Measurements from ENCODE around the gene MPPED2.

MPPED2 gene

DNA sequence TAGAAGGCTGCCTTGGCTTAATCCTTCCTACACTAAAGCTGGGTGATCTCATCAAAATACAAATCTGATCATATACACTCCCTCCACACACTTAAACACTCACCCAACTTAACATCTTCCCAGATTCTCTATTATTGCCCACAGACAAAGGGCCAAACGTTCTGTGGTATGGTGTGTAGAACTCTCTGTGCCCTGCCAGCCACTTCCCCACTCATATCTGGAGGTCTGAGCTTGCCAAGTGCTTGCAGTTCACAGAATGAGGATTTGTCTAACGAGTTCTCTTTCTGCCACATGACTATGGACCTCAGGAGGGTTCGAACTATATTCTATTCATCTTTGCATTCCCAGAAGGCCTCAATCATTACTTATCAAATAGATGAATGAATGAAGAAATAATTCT, 77.6 kb downstream of the MPPED2 start:
- ATAC-seq (ENCODE audit: insufficient read depth, low read depth): no peak
- Histone ChIP-seq H3K4me1 (ENCODE audit: insufficient read depth, low read length) (no peaks in the 10 kb centered on the region), H3K27me3 (ENCODE audit: insufficient read depth, low read length, poor library complexity) (no peaks in the 10 kb centered on the region), H3K36me3 (ENCODE audit: insufficient read depth, low read length) (no peaks in the 10 kb centered on the region), H2AFZ (ENCODE audit: low read depth, low read length) (no peak overlapping the region), H3K4me3 (ENCODE audit: low read depth in 1 of 2, low read length in 2 of 2) (no peak overlapping the region), H4K20me1 (ENCODE audit: insufficient read depth, low read length) (no peaks in the 10 kb centered on the region), H3K4me2 (ENCODE audit: insufficient read depth, low read length) (no peak overlapping the region), H3K9ac (ENCODE audit: low read depth, low read length) (no peak overlapping the region), H3K9me3 (ENCODE audit: insufficient read depth, low read length, severe bottlenecking) (no peaks in the 10 kb centered on the region), H3K27ac (ENCODE audit: low read length) (no peak overlapping the region), H3K79me2 (ENCODE audit: insufficient read depth, low read length) (no peaks in the 10 kb centered on the region)
- no peak for DNase-seq
- TF ChIP-seq EZH2 (IDR thresholded peaks at IDR 0.05; ENCODE audit: borderline replicate concordance, low read depth, low read length, severe bottlenecking): no peak
- TF ChIP-seq, protein P1, sequence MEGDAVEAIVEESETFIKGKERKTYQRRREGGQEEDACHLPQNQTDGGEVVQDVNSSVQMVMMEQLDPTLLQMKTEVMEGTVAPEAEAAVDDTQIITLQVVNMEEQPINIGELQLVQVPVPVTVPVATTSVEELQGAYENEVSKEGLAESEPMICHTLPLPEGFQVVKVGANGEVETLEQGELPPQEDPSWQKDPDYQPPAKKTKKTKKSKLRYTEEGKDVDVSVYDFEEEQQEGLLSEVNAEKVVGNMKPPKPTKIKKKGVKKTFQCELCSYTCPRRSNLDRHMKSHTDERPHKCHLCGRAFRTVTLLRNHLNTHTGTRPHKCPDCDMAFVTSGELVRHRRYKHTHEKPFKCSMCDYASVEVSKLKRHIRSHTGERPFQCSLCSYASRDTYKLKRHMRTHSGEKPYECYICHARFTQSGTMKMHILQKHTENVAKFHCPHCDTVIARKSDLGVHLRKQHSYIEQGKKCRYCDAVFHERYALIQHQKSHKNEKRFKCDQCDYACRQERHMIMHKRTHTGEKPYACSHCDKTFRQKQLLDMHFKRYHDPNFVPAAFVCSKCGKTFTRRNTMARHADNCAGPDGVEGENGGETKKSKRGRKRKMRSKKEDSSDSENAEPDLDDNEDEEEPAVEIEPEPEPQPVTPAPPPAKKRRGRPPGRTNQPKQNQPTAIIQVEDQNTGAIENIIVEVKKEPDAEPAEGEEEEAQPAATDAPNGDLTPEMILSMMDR (IDR thresholded peaks at IDR 0.05; ENCODE audit: borderline replicate concordance, extremely low read depth, low read length, poor library complexity, severe bottlenecking): no peak

DNA sequence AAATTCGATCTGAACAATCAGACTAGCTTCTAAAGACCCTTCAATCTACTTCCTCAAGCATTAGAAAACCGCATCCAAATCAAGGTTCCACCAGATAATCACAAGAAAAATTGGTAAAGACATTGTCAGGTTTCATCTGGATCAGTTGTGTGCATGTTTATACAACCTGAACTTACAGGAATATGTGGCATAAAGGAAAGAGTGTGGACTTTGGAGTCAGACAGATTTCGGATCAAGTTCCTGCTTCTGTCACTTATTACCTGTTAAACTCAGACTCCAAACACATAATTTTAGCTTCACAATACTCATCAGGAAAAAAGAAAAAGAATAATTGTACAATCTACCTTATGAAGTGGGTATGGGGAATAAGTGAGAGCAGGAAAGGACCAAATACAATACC, 80.5 kb downstream of the MPPED2 start:
- Histone ChIP-seq H3K79me2 (ENCODE audit: insufficient read depth, low read length) (no peaks in the 10 kb centered on the region), H2AFZ (ENCODE audit: low read depth, low read length) (no peak overlapping the region), H3K9ac (ENCODE audit: low read depth, low read length) (no peak overlapping the region), H3K4me1 (ENCODE audit: insufficient read depth, low read length) (no peaks in the 10 kb centered on the region), H3K4me2 (ENCODE audit: insufficient read depth, low read length) (no peak overlapping the region), H4K20me1 (ENCODE audit: insufficient read depth, low read length) (no peaks in the 10 kb centered on the region), H3K27me3 (ENCODE audit: insufficient read depth, low read length, poor library complexity) (no peaks in the 10 kb centered on the region), H3K4me3 (ENCODE audit: low read depth in 1 of 2, low read length in 2 of 2) (no peak overlapping the region), H3K36me3 (ENCODE audit: insufficient read depth, low read length) (no peaks in the 10 kb centered on the region), H3K9me3 (ENCODE audit: insufficient read depth, low read length, severe bottlenecking) (no peaks in the 10 kb centered on the region), H3K27ac (ENCODE audit: low read length) (no peak overlapping the region)
- DNase-seq (no peak), ATAC-seq (ENCODE audit: insufficient read depth, low read depth) (no peak)
- TF ChIP-seq EZH2 (IDR thresholded peaks at IDR 0.05; ENCODE audit: borderline replicate concordance, low read depth, low read length, severe bottlenecking): no peak
- TF ChIP-seq, protein P1 (IDR thresholded peaks at IDR 0.05; ENCODE audit: borderline replicate concordance, extremely low read depth, low read length, poor library complexity, severe bottlenecking): no peak

DNA sequence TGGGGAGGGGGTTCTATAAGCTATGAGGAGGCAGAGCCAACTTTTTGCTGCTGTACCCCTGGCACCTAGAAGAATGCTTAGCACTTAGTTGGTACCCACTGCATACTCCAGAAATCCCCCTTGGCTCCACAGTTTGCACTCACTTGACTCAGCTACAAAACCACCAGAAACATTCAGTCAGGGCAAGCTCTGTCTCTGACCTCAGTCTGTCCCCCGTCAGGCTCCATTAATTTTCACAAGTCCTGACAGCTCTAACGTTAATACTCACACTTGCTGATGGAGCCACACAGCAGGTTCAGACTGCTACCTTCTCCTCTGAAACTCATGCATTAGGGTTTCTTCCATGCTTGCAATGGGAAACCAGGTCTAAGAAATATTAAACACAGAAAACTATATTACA, 81.7 kb downstream of the MPPED2 start:
- no peak for TF ChIP-seq EZH2 (IDR thresholded peaks at IDR 0.05; ENCODE audit: borderline replicate concordance, low read depth, low read length, severe bottlenecking)
- TF ChIP-seq, protein P1 (IDR thresholded peaks at IDR 0.05; ENCODE audit: borderline replicate concordance, extremely low read depth, low read length, poor library complexity, severe bottlenecking): no peak

DNA sequence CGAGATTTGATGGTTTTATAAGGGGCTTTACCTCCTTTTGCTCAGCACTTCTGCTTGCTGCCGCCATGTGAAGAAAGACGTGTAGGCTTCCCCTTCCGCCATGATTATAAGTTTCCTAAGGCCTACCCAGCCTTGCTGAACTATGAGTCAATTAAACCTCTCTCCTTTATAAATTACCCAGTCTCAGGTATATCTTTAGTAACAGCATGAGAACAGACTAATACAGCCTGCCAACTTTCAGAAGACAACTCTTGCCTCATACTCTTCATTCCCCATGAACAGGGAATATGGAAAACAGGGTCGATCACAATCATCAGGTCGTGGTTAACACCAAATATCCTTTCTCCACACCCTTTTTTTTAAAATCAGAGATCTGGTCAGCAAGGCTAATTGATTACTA, 83.0 kb downstream of the MPPED2 start:
- H4K20me1 ChIP-seq (ENCODE audit: insufficient read depth, low read length): no peaks in the 10 kb centered on the region

More for the DNA sequence above, 81.7 kb downstream of the MPPED2 start:
- H3K9ac ChIP-seq (ENCODE audit: low read depth, low read length): no peak overlapping the region
- H3K36me3 ChIP-seq (ENCODE audit: insufficient read depth, low read length): no peaks in the 10 kb centered on the region
- no peak for ATAC-seq (ENCODE audit: insufficient read depth, low read depth)
- no peaks in the 10 kb centered on the region for H3K9me3 ChIP-seq (ENCODE audit: insufficient read depth, low read length, severe bottlenecking)
- no peak overlapping the region for H3K27ac ChIP-seq (ENCODE audit: low read length)
- H3K4me1 ChIP-seq (ENCODE audit: insufficient read depth, low read length): no peaks in the 10 kb centered on the region
- no peak overlapping the region for H2AFZ ChIP-seq (ENCODE audit: low read depth, low read length)
- no peaks in the 10 kb centered on the region for H4K20me1 ChIP-seq (ENCODE audit: insufficient read depth, low read length)
- no peak overlapping the region for H3K4me2 ChIP-seq (ENCODE audit: insufficient read depth, low read length)
- no peak overlapping the region for H3K4me3 ChIP-seq (ENCODE audit: low read depth in 1 of 2, low read length in 2 of 2)
- no peaks in the 10 kb centered on the region for H3K27me3 ChIP-seq (ENCODE audit: insufficient read depth, low read length, poor library complexity)
- no peak for DNase-seq
- H3K79me2 ChIP-seq (ENCODE audit: insufficient read depth, low read length): no peaks in the 10 kb centered on the region

More for the DNA sequence above, 83.0 kb downstream of the MPPED2 start:
- no peak for ATAC-seq (ENCODE audit: insufficient read depth, low read depth)
- Histone ChIP-seq H3K79me2 (ENCODE audit: insufficient read depth, low read length) (no peaks in the 10 kb centered on the region), H3K27me3 (ENCODE audit: insufficient read depth, low read length, poor library complexity) (no peaks in the 10 kb centered on the region), H3K4me1 (ENCODE audit: insufficient read depth, low read length) (no peaks in the 10 kb centered on the region), H2AFZ (ENCODE audit: low read depth, low read length) (no peak overlapping the region), H3K4me2 (ENCODE audit: insufficient read depth, low read length) (no peak overlapping the region), H3K27ac (ENCODE audit: low read length) (no peak overlapping the region), H3K4me3 (ENCODE audit: low read depth in 1 of 2, low read length in 2 of 2) (no peak overlapping the region), H3K36me3 (ENCODE audit: insufficient read depth, low read length) (no peaks in the 10 kb centered on the region), H3K9me3 (ENCODE audit: insufficient read depth, low read length, severe bottlenecking) (no peaks in the 10 kb centered on the region), H3K9ac (ENCODE audit: low read depth, low read length) (no peak overlapping the region)
- TF ChIP-seq EZH2 (IDR thresholded peaks at IDR 0.05; ENCODE audit: borderline replicate concordance, low read depth, low read length, severe bottlenecking): no peak
- TF ChIP-seq, protein P1 (IDR thresholded peaks at IDR 0.05; ENCODE audit: borderline replicate concordance, extremely low read depth, low read length, poor library complexity, severe bottlenecking): no peak
- DNase-seq: no peak

All from DND-41 (cell line).